ENCODE data around the gene ARMC12.

The ARMC12 gene

GRCh38 chr6:35776364-35777215 lies 39.8 kb downstream of the ARMC12 start, which contains the start of gene CLPSL2:
TSS of gene CLPSL2 (plus strand) at chr6:35776598. CDS start at chr6:35776619, 21 bp downstream.
- DNase-seq: no peak

- no peak for DNase-seq
Measured at GRCh38 chr6:35777356-35778102, 40.7 kb downstream of the ARMC12 start.

GRCh38 chr6:35778437-35778836 lies 41.6 kb downstream of the ARMC12 start:
- DNase-seq: no peak

DNA sequence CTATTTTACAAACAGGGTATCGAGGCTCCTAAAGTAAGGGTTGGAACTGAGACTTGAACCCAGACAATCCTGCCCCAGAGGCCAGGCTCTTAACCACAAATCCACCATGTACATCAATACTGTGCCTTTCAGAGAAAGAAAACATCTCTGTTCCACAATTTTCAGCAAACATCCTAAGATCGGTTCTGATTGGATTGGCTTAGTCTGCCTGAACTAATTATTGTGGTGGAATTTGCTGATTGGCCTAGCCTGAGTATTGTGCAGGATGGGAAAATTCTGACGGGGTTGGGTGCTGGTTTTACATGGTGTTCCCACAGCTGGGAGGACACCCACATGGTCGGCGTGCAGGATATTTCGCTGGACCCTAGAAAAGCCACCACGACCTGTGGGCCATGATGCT lies 43.9 kb downstream of the ARMC12 start, which contains the start of gene CLPSL1:
Gene CLPSL1 (plus strand): TSS at position 301 of the 400 bp plus-strand sequence. CDS start 92 bp downstream, at position 393.
- no peak for DNase-seq

- no peak for DNase-seq
Measured at GRCh38 chr6:35781290-35781689, 44.5 kb downstream of the ARMC12 start.

- DNase-seq: no peak
Measured at GRCh38 chr6:35782424-35782823, 45.6 kb downstream of the ARMC12 start.

DNA sequence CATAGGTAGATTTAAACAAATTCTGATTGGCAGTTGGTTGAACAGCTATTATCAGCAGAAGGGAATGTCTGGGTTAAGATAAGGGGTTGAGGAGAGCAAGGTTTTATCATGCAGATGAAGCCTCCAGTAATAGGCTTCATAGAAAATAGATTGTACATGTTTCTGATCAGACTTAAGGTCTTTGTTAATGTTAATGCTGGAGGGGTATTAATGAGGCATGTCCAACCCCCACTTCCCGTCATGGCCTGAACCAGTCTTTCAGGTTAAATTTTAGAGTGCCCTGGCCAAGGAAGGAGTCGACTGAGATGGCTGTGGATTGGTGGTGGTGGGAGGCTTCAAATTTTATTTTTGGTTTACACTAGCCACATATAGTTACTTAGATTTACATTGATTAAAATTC lies 47.4 kb downstream of the ARMC12 start:
- DNase-seq: no peak

- no peak for DNase-seq
Measured at GRCh38 chr6:35786272-35786671, 49.4 kb downstream of the ARMC12 start.

GRCh38 chr6:35786810-35787209 lies 50.0 kb downstream of the ARMC12 start:
- no peak for DNase-seq

DNA sequence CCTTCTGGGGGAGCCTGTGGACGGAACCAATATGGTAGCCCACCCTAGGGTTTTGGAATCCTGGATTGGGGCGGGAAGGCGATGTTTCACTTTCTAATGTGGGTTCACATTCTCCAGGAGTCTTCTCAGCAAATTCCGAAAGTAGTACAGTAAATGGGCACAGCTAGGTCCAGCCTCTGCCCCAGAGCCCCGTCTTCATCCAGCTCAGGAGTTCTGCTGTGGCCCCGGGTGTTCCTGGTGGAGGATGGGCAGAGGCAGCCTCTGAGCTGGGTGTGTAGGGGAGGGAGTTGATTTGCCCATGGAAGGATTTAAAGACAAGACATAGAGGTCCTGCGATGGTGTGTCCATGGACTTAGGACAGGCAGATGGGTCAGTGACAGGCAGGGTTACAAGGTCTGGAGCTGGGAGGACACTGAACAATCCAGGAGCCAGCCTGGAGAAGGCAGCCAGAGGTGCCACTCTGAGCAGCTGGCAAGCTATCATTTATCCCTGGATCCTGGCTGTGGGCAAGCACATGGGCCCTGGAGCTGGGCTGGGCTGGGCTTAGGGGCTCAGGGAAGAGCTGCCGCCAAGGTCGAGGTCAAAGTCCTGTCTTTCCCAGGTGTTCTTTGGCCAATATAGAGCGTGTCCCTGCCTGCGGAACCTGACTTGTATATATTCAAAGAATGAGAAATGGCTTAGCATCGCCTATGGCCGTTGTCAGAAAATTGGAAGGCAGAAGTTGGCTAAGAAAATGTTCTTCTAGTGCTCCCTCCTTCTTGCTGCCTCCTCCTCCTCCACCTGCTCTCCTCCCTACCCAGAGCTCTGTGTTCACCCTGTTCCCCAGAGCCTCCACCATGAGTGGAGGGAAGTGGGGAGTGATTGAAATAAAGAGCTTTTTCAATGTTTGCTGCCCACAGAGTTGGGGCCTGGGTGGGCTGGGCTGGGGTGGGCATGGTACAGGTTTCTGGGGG lies 50.7 kb downstream of the ARMC12 start:
- DNase-seq: no peak

- DNase-seq: no peak
Measured at GRCh38 chr6:35788423-35788982, 51.7 kb downstream of the ARMC12 start.

- DNase-seq: no peak
Measured at GRCh38 chr6:35790683-35791082, 53.9 kb downstream of the ARMC12 start.

GRCh38 chr6:35794536-35795452 lies 58.0 kb downstream of the ARMC12 start:
- no peak for DNase-seq

- no peak for DNase-seq
Measured at GRCh38 chr6:35795453-35796071, 58.7 kb downstream of the ARMC12 start.

- DNase-seq: no peak
Measured at GRCh38 chr6:35796236-35796635, 59.4 kb downstream of the ARMC12 start.

DNA sequence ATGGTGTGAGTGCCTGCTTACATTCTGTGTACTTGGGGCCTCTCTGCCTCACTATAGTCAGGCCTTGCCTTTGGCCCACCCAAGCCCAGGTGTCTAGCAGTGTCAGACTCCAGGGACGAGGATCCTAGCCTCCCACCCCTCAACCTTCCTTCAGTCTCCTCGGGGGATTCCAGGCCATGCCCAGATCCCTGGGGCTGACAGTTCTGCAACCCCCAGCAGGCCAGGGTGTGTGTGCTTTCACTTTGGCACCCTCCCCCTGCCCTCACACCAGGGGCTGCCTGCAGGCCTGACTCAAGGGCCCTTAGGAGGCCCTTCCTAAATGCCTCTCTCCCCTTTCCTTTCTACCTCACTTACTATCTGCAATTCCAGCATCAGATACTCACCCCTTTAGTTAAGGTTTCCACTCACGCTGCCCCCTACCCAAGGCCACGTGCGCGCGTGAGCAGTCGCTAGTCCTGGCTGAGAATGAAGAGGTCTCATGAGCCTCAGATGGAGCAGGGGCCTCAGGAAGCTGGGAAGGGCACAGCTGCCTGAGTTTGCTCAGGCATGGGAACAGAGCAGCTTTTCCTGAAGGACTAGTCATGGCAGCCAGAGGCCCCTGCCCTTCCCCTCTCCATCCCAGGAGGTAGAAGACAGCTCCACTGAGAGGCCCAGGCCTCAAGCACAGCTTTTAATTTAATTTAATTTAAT lies 61.1 kb downstream of the ARMC12 start:
- DNase-seq: no peak
